Ovary (tissue), 3 donors: ENCODE results near the gene CFAP97D2.

Experiments
- EP300 ChIP-seq: sonication (generic); formaldehyde crosslinking; IDR thresholded peaks from one replicate; pipeline ENCODE4 v1.6.1; 2017; ENCODE audit warnings: antibody characterized with exemption
- POLR2A ChIP-seq: fragments of 450-650 bp; IDR thresholded peaks from one replicate; pipeline ENCODE4 v1.6.1; 2017; ENCODE audit warnings: antibody characterized with exemption, mild to moderate bottlenecking, moderate library complexity
- TF ChIP-seq, protein P1 (sequence below), 3 donors: fragments of 450-650 bp in 2 of 3; fragments of 200-600 bp in 1 of 3; IDR thresholded peaks; one replicate each; pipeline versions ENCODE4 v1.5.1 to v1.8.0; 2016 to 2022; ENCODE audit warnings: antibody characterized with exemption in 3 of 3, mild to moderate bottlenecking in 1 of 3
- donor health status: DM: no; HTN: no; CAD: no.

DNA sequence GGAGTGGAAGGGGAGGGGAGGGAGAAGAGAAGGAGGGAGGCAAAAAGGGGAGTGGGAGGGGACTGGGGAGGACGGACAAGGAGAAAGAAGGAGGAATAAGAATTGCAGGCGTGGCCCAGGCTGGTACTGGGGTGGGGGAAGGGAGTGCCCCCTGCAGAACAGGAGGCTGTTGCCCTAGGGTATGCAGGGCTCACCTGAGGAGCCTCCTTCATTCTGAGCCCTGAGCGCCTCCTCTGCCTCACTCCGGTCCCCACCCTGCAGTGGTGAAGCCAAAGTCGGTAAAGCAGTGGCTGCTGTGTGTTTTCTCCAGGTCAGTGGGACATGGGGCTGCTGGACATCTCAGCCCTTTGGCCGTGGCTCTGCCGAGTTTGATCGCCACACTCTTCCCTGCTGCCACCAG lies 46.6 kb downstream of the CFAP97D2 start:
- TF ChIP-seq POLR2A (no peak), EP300 (no peak)
- TF ChIP-seq, protein P1, sequence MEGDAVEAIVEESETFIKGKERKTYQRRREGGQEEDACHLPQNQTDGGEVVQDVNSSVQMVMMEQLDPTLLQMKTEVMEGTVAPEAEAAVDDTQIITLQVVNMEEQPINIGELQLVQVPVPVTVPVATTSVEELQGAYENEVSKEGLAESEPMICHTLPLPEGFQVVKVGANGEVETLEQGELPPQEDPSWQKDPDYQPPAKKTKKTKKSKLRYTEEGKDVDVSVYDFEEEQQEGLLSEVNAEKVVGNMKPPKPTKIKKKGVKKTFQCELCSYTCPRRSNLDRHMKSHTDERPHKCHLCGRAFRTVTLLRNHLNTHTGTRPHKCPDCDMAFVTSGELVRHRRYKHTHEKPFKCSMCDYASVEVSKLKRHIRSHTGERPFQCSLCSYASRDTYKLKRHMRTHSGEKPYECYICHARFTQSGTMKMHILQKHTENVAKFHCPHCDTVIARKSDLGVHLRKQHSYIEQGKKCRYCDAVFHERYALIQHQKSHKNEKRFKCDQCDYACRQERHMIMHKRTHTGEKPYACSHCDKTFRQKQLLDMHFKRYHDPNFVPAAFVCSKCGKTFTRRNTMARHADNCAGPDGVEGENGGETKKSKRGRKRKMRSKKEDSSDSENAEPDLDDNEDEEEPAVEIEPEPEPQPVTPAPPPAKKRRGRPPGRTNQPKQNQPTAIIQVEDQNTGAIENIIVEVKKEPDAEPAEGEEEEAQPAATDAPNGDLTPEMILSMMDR (IDR thresholded peaks at IDR 0.05), result no peak
